Measurements from ENCODE around the gene THADA.
"Not testable (repeated sequence)": the region's sequence is repeated elsewhere in the genome, so short reads cannot be mapped to it uniquely, and the experiment has no call there.

The THADA gene

DNA sequence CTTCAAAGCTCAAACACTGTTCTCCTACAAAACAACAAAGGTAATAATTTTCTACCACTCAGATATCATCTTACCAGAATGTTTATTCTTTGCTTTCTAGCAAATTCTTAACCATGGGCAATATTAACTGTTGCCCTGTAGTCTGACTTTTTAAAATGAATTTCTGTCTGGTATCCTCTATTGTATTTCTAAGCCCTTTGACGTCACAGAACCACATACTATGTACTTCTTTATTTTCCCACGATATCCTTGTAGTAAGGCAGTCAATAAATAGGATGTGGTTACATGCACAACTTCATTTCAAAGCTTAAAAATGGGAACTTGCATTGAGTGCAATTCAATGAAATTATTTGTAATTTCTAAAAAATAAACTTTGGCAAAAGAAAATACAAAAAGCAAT, 58.7 kb downstream of the THADA start:
- no peak for DNase-seq

DNA sequence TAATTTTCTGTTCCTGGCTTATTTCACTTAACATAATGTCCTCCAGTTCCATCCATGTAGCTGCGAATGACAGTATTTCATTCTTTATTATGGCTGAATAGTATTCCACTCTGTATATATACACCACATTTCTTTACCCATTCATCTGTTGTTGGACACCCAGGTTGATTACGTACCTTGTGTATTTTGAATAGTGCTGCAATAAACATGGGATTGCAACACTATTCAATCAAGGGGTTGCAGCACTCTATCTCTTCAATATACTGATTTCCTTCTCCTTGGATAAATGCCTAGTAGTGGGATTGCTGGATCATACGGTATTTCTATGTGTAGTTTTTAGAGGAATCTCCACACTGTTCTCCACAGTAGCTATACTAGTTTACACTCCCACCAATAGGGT, 61.3 kb downstream of the THADA start:
- no peak for DNase-seq

DNA sequence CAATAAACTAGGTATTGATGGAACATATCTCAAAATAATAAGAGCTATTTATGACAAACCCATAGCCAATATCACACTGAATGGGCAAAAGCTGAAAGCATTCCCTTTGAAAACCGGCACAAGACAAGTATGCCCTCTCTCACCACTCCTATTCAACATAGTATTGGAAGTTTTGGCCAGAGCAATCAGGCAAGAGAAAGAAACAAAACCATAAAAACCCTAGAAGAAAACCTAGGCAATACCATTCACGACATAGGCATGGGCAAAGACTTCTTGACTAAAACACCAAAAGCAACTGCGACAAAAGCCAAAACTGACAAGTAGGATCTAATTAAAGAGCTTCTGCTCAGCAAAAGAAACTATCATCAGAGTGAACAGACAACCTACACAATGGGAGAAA, 63.3 kb downstream of the THADA start:
- DNase-seq = not testable (repeated sequence)

DNA sequence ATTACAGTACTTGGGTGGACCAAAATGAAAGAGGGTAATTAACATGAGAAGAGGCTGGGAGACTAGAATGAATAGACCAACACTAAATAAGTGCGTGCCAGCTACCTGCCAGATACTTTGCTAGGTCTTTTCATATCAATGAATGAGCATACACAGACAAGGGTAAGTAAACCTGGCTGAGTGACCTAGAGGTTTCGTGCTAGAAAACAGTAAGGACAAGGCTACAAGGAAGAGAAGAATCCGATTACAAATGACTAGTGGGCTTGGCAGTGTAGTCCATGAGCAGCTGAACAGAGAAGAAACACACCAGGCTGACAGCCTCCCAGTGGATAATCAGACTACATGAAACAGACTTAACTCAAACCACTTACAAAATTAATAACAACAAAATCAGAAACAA, 64.6 kb downstream of the THADA start:
- no peak for DNase-seq

DNA sequence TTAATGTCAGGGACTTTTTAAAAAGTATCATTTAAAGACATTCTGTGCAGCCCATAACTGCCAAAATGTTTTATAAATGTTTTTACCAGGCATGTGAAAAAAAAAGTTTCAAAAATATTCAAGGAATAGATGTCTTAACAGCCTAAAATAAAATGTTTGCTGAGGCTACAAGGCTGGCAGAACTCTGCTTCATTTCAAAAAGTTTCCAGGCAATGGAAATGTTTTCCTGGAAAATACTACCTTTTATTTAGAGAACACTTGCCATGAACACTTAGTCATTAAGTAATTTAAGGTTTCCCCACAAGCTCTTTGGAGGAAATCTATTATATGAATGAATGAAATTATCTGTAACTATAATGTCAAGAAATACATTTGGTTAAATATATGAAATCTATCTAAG, 68.8 kb downstream of the THADA start:
- no peak for DNase-seq

DNA sequence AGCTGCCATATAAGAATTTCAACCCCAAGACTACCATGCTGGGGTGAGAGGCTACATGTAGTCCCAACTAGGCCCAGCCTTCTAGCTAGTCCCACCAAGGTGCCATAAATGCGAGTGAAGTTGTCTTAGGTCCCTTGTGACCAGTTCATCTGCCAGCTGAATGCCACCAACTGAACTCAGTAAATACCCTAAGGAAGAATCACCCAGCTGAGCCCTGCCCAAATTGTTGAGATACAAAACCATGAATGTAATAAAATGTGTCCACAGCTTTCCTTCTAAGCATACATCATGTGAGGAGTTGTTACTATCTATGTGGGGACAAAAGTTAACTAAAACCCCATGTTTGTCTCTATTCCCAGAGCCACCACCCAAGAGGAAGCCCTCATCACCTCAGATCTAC, 70.3 kb downstream of the THADA start:
- DNase-seq = no peak

DNA sequence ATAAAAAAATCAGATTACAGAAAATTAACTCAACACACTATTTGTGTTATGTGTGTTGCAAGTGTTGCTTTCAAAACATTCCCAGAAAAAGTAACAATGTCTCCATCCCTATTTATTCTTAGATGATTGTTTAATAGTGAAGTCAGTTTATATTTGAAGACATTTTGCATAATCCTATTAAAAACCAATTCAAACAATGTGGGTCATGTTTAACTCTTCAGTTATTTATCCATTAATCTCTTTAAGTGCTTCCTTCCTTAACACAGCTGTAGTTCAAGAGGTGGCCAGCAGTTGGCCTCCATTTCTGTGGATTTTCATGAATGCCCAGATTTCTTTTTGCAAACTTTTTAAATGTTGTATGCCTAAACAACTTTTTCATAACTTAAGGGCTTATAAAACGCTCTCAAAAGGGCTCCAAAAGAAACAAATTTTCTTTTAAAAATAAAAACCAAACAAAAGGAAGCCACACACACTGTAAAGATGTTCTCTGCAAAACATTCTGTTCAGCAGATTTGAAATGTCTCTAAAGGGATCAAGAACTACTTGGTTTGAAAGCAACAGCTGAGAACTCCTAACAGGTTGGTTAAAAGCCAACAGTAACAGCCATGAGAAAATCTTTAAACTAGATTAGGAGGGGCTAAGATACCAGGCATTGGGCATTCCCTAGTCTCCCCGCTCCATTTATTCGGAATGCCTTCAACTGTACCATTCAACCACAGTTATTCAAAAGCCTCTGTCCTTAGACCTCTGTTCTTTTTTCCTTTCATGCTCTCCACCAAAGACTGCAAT, 71.5 kb downstream of the THADA start:
- no peak for DNase-seq

DNA sequence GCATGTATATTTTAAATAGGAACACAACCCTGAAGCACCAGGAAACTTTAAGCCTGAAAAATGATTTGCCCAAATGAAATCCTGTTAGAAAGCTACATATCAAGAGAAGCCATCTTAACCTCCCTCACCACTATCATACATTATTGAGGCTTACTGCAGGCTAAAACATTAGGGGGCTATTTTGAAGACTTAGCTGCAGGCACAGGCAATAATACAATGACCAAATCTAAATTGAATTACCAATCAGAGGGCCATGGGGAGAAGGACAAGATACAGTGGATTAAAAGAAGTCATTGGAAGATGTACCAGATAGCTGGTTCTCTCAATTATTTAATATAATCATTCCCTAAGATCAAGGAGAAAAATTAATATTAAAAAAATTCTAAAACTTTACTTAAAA, 73.7 kb downstream of the THADA start:
- no peak for DNase-seq

DNA sequence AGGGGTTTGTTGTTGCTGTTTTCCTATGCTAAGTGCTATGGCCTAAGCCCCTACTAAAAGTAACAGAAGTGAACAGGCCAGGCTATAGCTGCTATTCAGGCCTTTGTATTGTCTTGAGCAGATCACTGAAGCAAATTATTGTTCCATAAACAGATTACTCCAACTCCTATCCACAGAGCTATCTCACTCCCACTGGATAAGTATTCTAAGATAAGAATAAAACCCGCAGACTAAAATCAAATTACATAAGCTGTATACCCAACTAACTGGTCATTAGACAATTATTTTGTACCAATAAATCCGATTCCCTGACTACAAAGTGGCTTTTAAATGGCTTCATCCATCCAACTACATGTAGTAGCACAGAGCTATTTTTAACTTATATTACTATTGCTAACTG, 74.3 kb downstream of the THADA start:
- DNase-seq = no peak

DNA sequence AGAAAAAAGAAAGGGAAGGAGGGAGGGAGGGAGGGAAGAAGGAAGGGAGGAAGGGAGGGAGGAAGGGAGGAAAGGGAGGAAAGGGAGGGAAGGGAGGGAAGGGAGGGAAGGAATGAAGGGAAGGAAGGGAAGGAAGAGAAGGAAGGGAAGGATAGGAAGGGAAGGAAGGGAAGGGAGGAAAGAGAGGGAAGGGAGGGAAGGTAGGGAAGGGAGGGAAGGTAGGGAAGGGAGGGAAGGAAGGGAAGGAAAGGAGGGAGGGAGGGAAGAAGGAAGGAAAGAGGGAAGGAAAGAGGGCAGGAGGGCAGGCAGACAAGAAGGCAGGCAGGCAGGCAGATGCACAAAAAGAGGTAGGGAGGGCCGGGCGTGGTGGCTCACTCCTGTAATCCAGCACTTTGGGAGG, 74.9 kb downstream of the THADA start:
- no peak for DNase-seq

DNA sequence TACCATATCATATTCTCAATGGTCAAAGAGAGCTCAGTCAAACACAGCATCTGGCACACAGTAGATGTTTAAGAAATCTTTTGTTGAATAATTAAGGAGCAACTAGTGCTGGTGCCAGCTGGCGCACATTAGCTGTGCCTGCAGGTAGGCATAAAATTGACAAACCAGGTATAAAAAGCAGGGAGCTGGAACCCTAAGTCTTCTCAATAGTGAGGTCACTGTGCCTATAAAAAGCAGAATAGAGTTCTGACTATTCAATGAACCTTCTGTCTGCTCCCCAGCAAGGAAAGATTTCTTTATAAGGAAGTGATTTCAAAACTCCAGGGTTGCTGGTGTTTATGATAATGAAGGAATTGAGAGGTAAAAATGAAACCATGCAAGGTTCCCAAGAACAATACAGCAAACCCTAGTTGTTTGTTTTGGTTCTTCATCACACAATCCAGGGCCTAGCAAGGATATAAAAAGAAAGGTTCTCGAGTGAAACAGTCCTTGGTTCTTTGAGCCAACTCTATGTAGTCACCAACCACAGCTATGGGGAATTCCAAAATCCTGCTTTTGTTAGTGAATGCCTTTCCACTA, 76.1 kb downstream of the THADA start:
- DNase-seq = no peak

DNA sequence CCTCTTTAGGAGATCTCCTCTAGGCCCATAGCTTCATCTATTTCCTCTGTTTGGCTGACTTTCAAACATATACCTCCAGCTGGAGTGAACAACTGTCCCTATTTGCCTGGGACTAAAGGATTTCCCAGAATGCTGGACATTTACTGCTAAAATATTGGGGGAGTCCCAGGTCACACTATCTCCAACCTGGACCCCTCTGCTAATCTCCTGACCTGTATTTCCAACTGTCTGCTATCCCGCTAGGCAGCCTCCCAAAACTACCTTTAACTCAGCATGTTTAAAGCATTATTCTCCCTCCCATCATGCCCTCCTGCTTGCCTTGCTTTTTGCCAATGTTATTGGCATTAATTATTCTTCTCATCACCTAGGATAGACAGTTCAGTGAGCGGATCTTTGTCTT, 77.1 kb downstream of the THADA start:
- DNase-seq = no peak

DNA sequence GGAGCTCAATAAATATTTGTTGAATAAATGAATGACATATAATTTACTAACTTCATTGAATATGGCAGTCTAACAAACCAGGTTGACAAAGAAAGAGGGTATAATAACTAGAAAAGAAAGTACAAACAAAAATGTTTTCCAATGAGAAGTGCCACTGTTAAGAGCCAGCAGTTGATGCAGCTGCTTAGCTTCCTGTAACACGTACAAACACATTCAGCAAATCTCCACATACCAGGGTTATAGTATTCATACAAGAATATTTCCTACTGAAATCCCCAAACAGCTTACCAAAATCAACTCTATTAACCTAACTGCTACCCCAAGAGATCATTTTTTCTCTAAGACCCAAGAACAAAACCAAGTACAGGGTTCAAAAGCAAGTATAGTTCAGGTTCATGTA, 77.7 kb downstream of the THADA start:
- DNase-seq = no peak

DNA sequence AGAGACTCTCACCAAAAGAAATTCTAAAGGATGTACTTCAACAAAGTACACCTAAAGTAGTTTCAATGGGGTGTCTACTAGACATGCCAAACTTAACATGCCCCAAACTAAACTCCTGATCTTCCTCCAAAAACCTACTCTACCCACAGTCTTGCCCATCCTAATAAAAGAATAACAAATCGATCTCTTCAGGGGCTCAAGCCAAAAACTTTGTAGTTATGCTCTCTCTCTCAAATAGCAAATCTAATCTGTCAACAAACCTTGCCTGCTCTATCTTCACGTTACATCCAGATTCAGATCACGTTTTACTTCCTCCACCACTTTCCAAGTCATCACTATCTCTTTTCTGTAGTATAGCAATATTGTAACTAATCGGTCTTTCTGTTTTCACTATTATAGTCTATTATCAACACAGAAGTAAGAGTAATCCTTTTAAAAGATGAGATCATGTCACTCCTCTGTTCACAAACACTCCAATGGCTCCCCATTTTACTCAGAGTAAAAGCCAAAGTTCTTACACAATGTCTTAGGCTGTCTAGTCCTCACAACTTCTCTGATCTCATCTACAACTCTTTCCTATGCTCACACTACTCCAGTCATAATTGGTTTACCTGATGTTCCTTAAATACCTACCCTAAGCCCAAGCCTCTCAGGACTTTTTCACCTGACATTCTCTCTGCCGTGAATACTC, 79.9 kb downstream of the THADA start:
- DNase-seq = no peak

DNA sequence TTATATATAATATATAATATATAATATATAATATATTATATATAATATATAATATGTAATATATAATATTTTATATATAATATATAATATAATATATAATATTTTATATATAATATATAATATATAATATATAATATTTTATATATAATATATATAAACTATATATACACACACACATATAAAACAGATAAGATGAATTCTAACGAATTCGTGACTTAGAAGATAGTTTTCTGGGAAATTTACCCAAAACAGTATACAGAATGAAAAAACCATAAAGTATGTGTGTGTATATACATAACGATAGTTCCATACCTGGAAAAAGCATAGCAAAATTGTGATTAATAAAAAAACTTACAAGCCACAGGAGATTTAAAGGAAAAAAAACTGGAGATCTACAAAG, 80.6 kb downstream of the THADA start:
- DNase-seq = no peak

DNA sequence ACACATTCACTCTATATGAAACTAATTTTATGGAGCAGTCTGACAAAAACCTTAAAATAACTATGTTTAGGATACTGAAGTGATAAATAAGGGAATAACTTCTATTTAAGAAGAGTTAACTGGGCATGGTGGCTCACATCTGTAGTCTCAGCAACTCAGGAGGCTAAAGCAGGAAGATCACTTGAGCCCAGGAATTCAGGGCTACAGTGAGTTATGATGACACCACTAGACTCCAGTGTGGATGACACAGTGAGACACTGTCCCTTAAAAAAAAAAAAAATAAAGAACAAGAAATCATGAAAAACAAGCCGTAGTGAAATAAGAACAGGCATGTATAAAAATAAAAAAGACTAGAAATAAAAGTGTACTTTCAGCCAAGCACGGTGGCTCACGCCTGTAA, 82.0 kb downstream of the THADA start:
- DNase-seq = no peak

DNA sequence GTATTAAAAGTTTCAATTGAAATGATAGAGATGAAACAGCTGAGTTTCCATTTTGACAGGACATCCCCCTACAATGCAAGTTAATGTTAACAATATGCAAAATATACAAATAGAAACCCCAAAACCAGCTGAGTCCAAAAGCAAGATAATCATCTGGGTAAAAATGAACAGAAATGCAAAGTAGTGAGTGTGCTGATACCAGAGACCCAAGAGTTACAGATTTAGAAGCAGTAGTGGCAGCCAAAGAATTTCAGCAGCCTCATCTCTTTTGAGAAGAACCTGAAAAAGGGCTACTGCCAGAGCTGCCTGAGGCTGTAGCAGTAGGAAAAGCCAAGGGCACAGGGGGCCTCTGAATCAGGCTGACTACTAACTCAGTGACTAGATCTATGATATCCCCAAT, 82.6 kb downstream of the THADA start:
- DNase-seq = no peak

DNA sequence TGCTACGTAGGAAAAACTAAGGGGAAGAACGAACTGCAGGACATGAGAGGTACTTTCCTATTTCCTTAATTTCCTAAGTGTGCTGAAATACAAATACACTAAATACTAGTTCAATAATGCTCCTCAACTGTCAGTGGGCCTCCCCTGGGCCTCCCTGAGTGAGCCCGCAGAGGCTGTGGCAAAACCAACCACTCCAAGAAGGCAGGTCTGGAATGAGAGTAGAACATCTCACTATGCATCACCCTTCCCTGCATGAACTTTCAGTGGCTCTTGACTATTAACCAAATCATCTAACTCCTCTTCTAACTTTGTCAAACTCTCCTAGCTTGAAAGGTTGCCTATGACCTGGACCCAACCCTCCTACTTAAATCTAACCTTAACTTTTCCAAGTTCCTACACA, 84.6 kb downstream of the THADA start:
- no peak for DNase-seq

DNA sequence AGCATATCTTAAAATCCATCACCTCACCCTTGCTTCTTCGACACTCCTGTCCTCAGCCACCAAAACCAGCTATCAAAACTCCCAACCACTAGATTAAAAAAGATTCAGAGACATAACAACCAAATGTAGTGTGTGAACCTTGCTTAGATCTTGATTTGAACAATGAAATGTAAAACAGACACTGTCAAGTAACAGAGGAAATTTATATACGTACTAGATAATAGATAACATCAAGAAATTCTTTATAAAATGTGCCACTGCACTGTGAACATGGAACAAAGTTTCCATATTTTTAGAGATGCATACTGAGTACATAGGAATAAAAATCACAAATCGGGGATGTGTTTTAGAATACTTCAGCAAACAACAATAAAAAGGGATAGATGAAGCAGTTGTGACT, 86.0 kb downstream of the THADA start:
- no peak for DNase-seq

DNA sequence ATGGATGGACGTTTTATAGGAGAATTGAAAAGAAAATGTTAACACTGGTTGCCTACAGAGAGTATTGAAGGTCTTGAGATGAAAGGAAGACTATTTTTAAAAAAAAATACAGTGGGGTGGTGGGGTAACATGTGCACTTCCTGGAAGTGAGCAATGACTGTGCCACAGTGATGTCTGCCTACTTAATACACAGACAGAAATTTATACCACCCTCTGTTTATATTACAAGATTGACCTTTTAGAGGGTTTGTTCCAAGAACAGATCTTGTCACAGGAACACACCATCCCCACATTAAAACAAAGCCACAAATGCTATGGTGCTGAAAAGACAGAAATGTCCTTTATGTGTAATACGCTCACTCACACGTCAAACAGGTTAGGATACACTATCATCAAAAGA, 87.6 kb downstream of the THADA start:
- no peak for DNase-seq

DNA sequence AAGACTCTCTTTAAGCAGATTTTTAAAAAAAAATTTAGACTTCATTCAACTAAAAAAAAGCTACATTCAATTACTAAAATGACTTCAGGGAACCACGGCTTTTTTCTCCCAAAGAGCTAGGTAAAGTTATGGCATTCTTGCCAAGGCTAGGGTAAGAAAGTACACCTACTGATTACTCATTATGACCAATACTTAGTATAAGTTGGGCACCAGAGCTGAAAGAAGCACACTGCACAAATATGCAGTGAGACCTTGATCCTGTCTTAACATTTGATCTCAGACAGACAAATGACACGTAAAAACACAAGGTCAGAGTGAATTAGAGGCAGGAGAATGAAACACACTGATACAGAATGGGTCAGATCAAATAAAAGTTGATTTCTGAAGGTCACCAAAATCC, 88.7 kb downstream of the THADA start:
- DNase-seq = no peak

DNA sequence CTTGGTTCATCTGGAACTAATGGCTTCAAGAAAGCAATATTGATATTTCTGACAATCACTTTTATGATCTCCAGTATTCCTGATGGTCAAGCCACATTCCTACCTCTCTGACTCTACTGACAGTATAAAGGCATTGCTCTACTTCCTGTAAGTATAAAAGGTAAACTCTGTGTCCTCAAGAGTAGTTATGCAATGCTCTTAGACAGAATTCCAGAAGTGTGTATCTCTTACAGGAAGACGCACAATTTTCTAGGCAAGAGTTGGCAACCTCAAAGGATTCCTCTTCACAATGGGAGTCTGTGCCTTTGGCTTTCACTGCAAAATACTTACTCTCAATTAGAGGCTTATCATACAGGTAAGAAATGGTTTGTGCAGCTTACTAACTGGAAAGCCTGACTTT, 100.1 kb downstream of the THADA start:
- no peak for DNase-seq

DNA sequence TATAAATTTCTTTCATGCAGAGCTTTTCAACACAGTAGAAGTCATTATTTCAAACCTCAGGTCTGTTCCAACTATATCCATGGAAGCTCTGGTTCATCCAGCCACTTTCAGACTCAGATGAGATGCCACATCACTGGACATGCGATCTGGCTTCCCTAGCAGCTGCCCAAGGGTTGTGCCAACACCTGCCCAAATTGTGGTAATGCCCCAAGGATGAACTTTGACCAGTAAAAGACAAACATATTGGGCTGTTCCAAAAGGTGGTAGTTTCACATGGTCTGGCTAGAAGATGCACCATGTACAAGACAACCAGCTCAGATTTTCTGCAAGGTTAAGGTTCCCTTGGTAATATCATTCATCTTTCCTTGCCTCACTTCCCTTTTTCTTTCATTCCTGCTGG, 101.9 kb downstream of the THADA start:
- no peak for DNase-seq

DNA sequence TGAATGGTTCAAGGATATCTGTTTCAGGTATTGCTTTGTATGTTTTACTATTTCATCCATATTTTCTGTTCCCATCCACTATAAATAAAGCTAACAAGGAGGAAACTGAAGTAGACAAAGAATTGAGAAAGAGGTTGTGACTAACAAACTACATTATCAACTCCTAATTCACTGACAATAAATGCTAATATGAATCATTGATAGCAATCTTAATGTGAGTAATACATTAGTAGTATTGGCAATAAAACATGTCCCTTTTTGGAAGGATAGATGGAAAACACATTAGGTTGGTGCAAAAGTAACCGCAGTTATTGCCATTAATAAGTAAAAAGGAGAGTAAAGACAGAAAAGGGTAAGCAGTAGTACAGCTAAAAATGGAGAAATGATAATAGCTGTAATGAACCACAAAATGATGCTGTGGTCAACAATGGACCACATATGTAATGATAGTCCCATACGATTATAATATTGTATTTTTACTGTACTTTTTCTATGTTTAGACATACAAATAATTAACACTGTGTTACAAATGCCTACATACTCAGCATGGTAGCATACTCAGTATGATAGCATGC, 104.7 kb downstream of the THADA start:
- DNase-seq = no peak

All from hematopoietic multipotent progenitor cell treated with erythropoietin and hydrocortisone succinate and interleukin-3 and kit ligand, for 8 days (in vitro differentiated cells).